H9 (cell line): Measurements from ENCODE around the gene RFX1. TPM values are rescaled to one million over a fixed set of nuclear protein-coding genes. Genes with fewer than 3 reads are reported as not detected.

ENCODE experiments used
- DNase-seq: peaks from one replicate; pipeline ENCODE4 v3.0.0-alpha.2; 2017
- H2AFZ ChIP-seq: one replicate; pipeline ENCODE4 v1.6.1; 2013; ENCODE audit warnings: mild to moderate bottlenecking, low read length, control low read depth, moderate library complexity
- H2AK5ac ChIP-seq: 2 replicates; pipeline ENCODE4 v1.6.1; 2013; ENCODE audit warnings: low read length, control low read depth, mixed read lengths; ENCODE audit not compliant: insufficient read length
- H2BK120ac ChIP-seq: one replicate; pipeline ENCODE4 v1.6.1; 2013; ENCODE audit warnings: low read depth, mild to moderate bottlenecking, low read length, control low read depth, inconsistent platforms; ENCODE audit not compliant: poor library complexity, severe bottlenecking
- H2BK12ac ChIP-seq: 2 replicates; pipeline ENCODE4 v1.6.1; 2013; ENCODE audit warnings: low read length, control low read depth, mixed read lengths, low read depth; ENCODE audit not compliant: insufficient read length
- H2BK15ac ChIP-seq: 2 replicates; pipeline ENCODE4 v1.6.1; 2013; ENCODE audit warnings: low read depth, low read length, control low read depth
- H2BK20ac ChIP-seq: one replicate; pipeline ENCODE4 v1.6.1; 2013; ENCODE audit warnings: low read depth, mild to moderate bottlenecking, low read length, control low read depth, inconsistent platforms; ENCODE audit not compliant: poor library complexity, severe bottlenecking
- H2BK5ac ChIP-seq: 2 replicates; pipeline ENCODE4 v1.6.1; 2013; ENCODE audit warnings: low read length, control low read depth, mixed read lengths; ENCODE audit not compliant: insufficient read length
- H3K14ac ChIP-seq: 2 replicates; pipeline ENCODE4 v1.6.1; 2013; ENCODE audit warnings: low read length, control low read depth; ENCODE audit not compliant: insufficient read depth
- H3K18ac ChIP-seq: 2 replicates; pipeline ENCODE4 v1.6.1; 2013; ENCODE audit warnings: low read depth, mild to moderate bottlenecking, mixed read lengths, low read length, control low read depth; ENCODE audit not compliant: insufficient read length
- H3K23ac ChIP-seq: 2 replicates; pipeline ENCODE4 v1.6.1; 2013; ENCODE audit warnings: low read length, control low read depth, mixed read lengths, low read depth; ENCODE audit not compliant: insufficient read length
- H3K23me2 ChIP-seq: 2 replicates; pipeline ENCODE4 v1.6.1; 2013; ENCODE audit warnings: low read depth, mild to moderate bottlenecking, mixed read lengths, low read length, control low read depth; ENCODE audit not compliant: insufficient read length, poor library complexity, severe bottlenecking
- H3K27ac ChIP-seq: 2 replicates; pipeline ENCODE4 v1.5.1; 2013; ENCODE audit warnings: low read length, control low read depth, mixed read lengths, low read depth; ENCODE audit not compliant: insufficient read length
- H3K27me3 ChIP-seq: 2 replicates; pipeline ENCODE4 v1.6.1; 2013; ENCODE audit warnings: low read length, control low read depth, inconsistent platforms; ENCODE audit not compliant: insufficient read depth
- H3K4ac ChIP-seq: 2 replicates; pipeline ENCODE4 v1.6.1; 2013; ENCODE audit warnings: low read depth, mild to moderate bottlenecking, control low read depth, inconsistent platforms, low read length, moderate library complexity
- H3K4me1 ChIP-seq: 2 replicates; pipeline ENCODE4 v1.6.1; 2013; ENCODE audit warnings: low read length, control low read depth, inconsistent platforms; ENCODE audit not compliant: insufficient read depth
- H3K4me2 ChIP-seq: 2 replicates; pipeline ENCODE4 v1.6.1; 2013; ENCODE audit warnings: low read length, control low read depth, mixed read lengths; ENCODE audit not compliant: insufficient read length, insufficient read depth
- H3K56ac ChIP-seq: 2 replicates; pipeline ENCODE4 v1.6.1; 2013; ENCODE audit warnings: low read depth, mild to moderate bottlenecking, mixed read lengths, low read length, control low read depth; ENCODE audit not compliant: insufficient read length
- H3K79me1 ChIP-seq: 2 replicates; pipeline ENCODE4 v1.6.1; 2013; ENCODE audit warnings: low read depth, mild to moderate bottlenecking, moderate library complexity, low read length, control low read depth, inconsistent platforms; ENCODE audit not compliant: insufficient read depth, poor library complexity, severe bottlenecking
- H3K79me2 ChIP-seq: 2 replicates; pipeline ENCODE4 v1.6.1; 2013; ENCODE audit warnings: low read length, control low read depth, inconsistent platforms; ENCODE audit not compliant: insufficient read depth
- H3K9ac ChIP-seq: 2 replicates; pipeline ENCODE4 v1.6.1; 2013; ENCODE audit warnings: low read length, control low read depth, mixed read lengths; ENCODE audit not compliant: insufficient read length; ENCODE audit errors: extremely low read depth
- H3K9me3 ChIP-seq: one replicate; pipeline ENCODE4 v1.6.1; 2013; ENCODE audit warnings: low read depth, low read length, inconsistent platforms; ENCODE audit not compliant: control insufficient read depth
- H3T11ph ChIP-seq: one replicate; pipeline ENCODE4 v1.6.1; 2013; ENCODE audit warnings: mild to moderate bottlenecking, low read length, control low read depth, inconsistent platforms
- H4K20me1 ChIP-seq: one replicate; pipeline ENCODE4 v1.6.1; 2013; ENCODE audit not compliant: control insufficient read depth, insufficient read length, insufficient read depth
- H4K5ac ChIP-seq: 2 replicates; pipeline ENCODE4 v1.6.1; 2013; ENCODE audit warnings: low read depth, mild to moderate bottlenecking, mixed read lengths, low read length, control low read depth; ENCODE audit not compliant: insufficient read length
- H4K8ac ChIP-seq: replicated peaks from 2 replicates; pipeline ENCODE4 v1.6.1; 2013; ENCODE audit warnings: low read length, control low read depth, mixed read lengths, low read depth; ENCODE audit not compliant: insufficient read length
- H4K91ac ChIP-seq: 2 replicates; pipeline ENCODE4 v1.6.1; 2013; ENCODE audit warnings: low read depth, mild to moderate bottlenecking, moderate library complexity, mixed read lengths, low read length, control low read depth; ENCODE audit not compliant: insufficient read length
- H3K27ac Mint-ChIP-seq, 3 experiments: 2 replicates in 2 of 3; 3 replicates in 1 of 3; pipeline ENCODE4 v1.8.0; 2020 to 2021; ENCODE audit warnings: mixed read lengths in 3 of 3, mild to moderate bottlenecking in 1 of 3, moderate library complexity in 1 of 3
- H3K27me3 Mint-ChIP-seq: 2 replicates; pipeline ENCODE4 v1.8.0; 2021; ENCODE audit warnings: low read depth, mild to moderate bottlenecking, moderate library complexity, mixed read lengths
- H3K36me3 Mint-ChIP-seq, 3 experiments: 2 replicates in 2 of 3; 3 replicates in 1 of 3; pipeline ENCODE4 v1.8.0; 2020 to 2021; ENCODE audit warnings: low read depth in 3 of 3, mixed read lengths in 3 of 3; ENCODE audit not compliant: insufficient read depth in 1 of 3
- H3K4me1 Mint-ChIP-seq, 2 experiments: 2 replicates each; pipeline ENCODE4 v1.8.0; 2020; ENCODE audit warnings: mixed read lengths in 2 of 2
- H3K4me3 Mint-ChIP-seq, 2 experiments: 2 replicates in 1 of 2; 3 replicates in 1 of 2; pipeline ENCODE4 v1.8.0; 2020 to 2021; ENCODE audit warnings: mild to moderate bottlenecking in 2 of 2, mixed read lengths in 2 of 2, moderate library complexity in 1 of 2
- H3K9me3 Mint-ChIP-seq, 2 experiments: 2 replicates in 1 of 2; 3 replicates in 1 of 2; pipeline ENCODE4 v1.8.0; 2020; ENCODE audit warnings: mild to moderate bottlenecking in 2 of 2, mixed read lengths in 2 of 2, moderate library complexity in 1 of 2
- CTCF ChIP-seq: fragments of 200-600 bp; sonication (generic); conservative IDR thresholded peaks from 3 replicates; pipeline ENCODE4 v1.8.0; 2021; ENCODE audit warnings: antibody characterized with exemption, mild to moderate bottlenecking
- WGBS: extraction: QIAGEN DNeasy Blood & Tissue Kit; methylation state at CpG from one replicate; pipeline ENCODE4 v1.1.7; 2013; ENCODE audit warnings: missing lambda C conversion rate, low lambda C conversion rate, mixed read lengths; ENCODE audit not compliant: insufficient read length; ENCODE audit errors: extremely low coverage; 5-methylcytosine and 5-hydroxymethylcytosine counted together
- total RNA-seq: library from RNA; stranded (reverse); gene quantifications from 2 replicates; pipeline ENCODE4 v1.2.1, GENCODE V29; 2021

The RFX1 gene
- total RNA-seq, 1 experiment from 2014 or later: 21.4 TPM

- no peaks in the 10 kb centered on the region for H3K9me3 ChIP-seq
- 0 out of 7 replicates have a peak overlapping the region, but pooled peaks of 1 of the 3 experiments have one; percentile 61 for H3K27ac Mint-ChIP-seq
- H4K5ac ChIP-seq: no peak overlapping the region
- H4K20me1 ChIP-seq: no peaks in the 10 kb centered on the region
- H2BK5ac ChIP-seq: no peak overlapping the region
- H3K4me1 Mint-ChIP-seq: peaks cover 16 to 24% of the 10 kb centered on the region in 2 experiments
- H2BK15ac ChIP-seq: no peak overlapping the region
- H3K23ac ChIP-seq: no peak overlapping the region
- H2BK120ac ChIP-seq: no peak overlapping the region
- no peak overlapping the region for H3T11ph ChIP-seq
- TF ChIP-seq CTCF: no peak
- no CpG with 5 or more reads among the region's 12 CpGs for WGBS
- H3K79me2 ChIP-seq: no peaks in the 10 kb centered on the region
- no peaks in the 10 kb centered on the region for H3K27me3 ChIP-seq
- peak overlapping the region; percentile 20 for H3K4me2 ChIP-seq
- no peak overlapping the region for H2AFZ ChIP-seq
- no peak overlapping the region for H2BK20ac ChIP-seq
- H2AK5ac ChIP-seq: no peak overlapping the region
- H4K91ac ChIP-seq: no peak overlapping the region
- H3K4me3 Mint-ChIP-seq: peak overlapping the region; percentile 54 to 72
- H3K36me3 Mint-ChIP-seq: peaks cover 0 to 16% (median 6%) of the 10 kb centered on the region in 3 experiments; a peak in 5 of 7 replicates
- no peak overlapping the region for H3K56ac ChIP-seq
- no peaks in the 10 kb centered on the region for H3K9me3 Mint-ChIP-seq
- no peak overlapping the region for H4K8ac ChIP-seq
- H3K9ac ChIP-seq: no peak overlapping the region
- DNase-seq: no peak
- no peaks in the 10 kb centered on the region for H3K79me1 ChIP-seq
- no peak overlapping the region for H3K27ac ChIP-seq
- H3K14ac ChIP-seq: no peak overlapping the region
- no peaks in the 10 kb centered on the region for H3K4me1 ChIP-seq
- no peaks in the 10 kb centered on the region for H3K23me2 ChIP-seq
- no peak overlapping the region for H3K4ac ChIP-seq
- no peaks in the 10 kb centered on the region for H3K27me3 Mint-ChIP-seq
- H3K18ac ChIP-seq: peak overlapping the region; percentile 68
- no peak overlapping the region for H2BK12ac ChIP-seq
These were observed 26.4 kb downstream of the RFX1 start for GRCh38 chr19:13979686-13980085.
